GM19463 (cell line): ENCODE results near the gene HTRA1.

ENCODE experiments used
- ATAC-seq: cut with Tn5 transposase; IDR thresholded peaks from one replicate; pipeline ENCODE4 v1.9.1; 2021; ENCODE audit warnings: mild to moderate bottlenecking, moderate library complexity; ENCODE audit not compliant: unreplicated experiment

Gene HTRA1

GRCh38 chr10:122461367-122461728 is at the start of gene HTRA1:
Gene HTRA1 (plus strand): TSS chr10:122461553. CDS start chr10:122461653, 100 bp downstream.
- ATAC-seq = no peak

GRCh38 chr10:122413327-122413726 is 48.0 kb upstream of the HTRA1 start:
- ATAC-seq = no peak

GRCh38 chr10:122417667-122418066 is 43.7 kb upstream of the HTRA1 start:
- ATAC-seq = no peak

GRCh38 chr10:122419016-122419415 is 42.3 kb upstream of the HTRA1 start:
- no peak for ATAC-seq

- ATAC-seq = no peak
These were observed 41.3 kb upstream of the HTRA1 start for GRCh38 chr10:122419876-122420623.

- ATAC-seq = no peak
These were observed 40.7 kb upstream of the HTRA1 start for GRCh38 chr10:122420624-122421007.

GRCh38 chr10:122421054-122421625 is 40.2 kb upstream of the HTRA1 start:
- no peak for ATAC-seq

GRCh38 chr10:122421742-122422141 is 39.6 kb upstream of the HTRA1 start:
- ATAC-seq = no peak

- ATAC-seq = no peak
These were observed 38.9 kb upstream of the HTRA1 start for GRCh38 chr10:122422266-122422989.

- ATAC-seq = no peak
These were observed 37.3 kb upstream of the HTRA1 start for GRCh38 chr10:122424059-122424458.

GRCh38 chr10:122426829-122427228 is 34.5 kb upstream of the HTRA1 start:
- ATAC-seq = no peak

- ATAC-seq = no peak
These were observed 34.1 kb upstream of the HTRA1 start for GRCh38 chr10:122427280-122427679.

GRCh38 chr10:122435212-122435827 is 26.0 kb upstream of the HTRA1 start:
- no peak for ATAC-seq

GRCh38 chr10:122441961-122442360 is 19.4 kb upstream of the HTRA1 start:
- ATAC-seq = no peak

- ATAC-seq = no peak
These were observed 15.9 kb upstream of the HTRA1 start for GRCh38 chr10:122445469-122445868.

GRCh38 chr10:122445904-122446303 is 15.4 kb upstream of the HTRA1 start:
- ATAC-seq = no peak

GRCh38 chr10:122446668-122447423 is 14.5 kb upstream of the HTRA1 start:
- ATAC-seq = no peak

GRCh38 chr10:122448600-122448999 is 12.8 kb upstream of the HTRA1 start:
- no peak for ATAC-seq

- ATAC-seq = no peak
These were observed 12.2 kb upstream of the HTRA1 start for GRCh38 chr10:122449153-122449552.

- no peak for ATAC-seq
These were observed 10.9 kb upstream of the HTRA1 start for GRCh38 chr10:122450353-122450990.
